DND-41 (cell line): ENCODE results near the gene DRAP1.
A peak's percentile ranks its signal among the peaks of the same experiment; 100 is the strongest.

Source experiments
- ATAC-seq: fragments of 200-7000 bp; cut with Tn5 transposase; 3 replicates; pipeline ENCODE4 v1.9.1; 2021; ENCODE audit warnings: low read depth; ENCODE audit not compliant: insufficient read depth
- DNase-seq: peaks from one replicate; pipeline ENCODE4 v3.0.0-alpha.2; 2020
- H2AFZ ChIP-seq: 2 replicates; pipeline ENCODE4 v1.6.0; 2012; ENCODE audit warnings: low read depth, low read length
- H3K27ac ChIP-seq: 2 replicates; pipeline ENCODE4 v1.5.1; 2012; ENCODE audit warnings: low read length, inconsistent platforms
- H3K27me3 ChIP-seq: fragments of 200-600 bp; sonication (generic); 2 replicates; pipeline ENCODE4 v1.6.0; 2012; ENCODE audit warnings: low read length, mild to moderate bottlenecking, inconsistent platforms; ENCODE audit not compliant: insufficient read depth, poor library complexity
- H3K36me3 ChIP-seq: 2 replicates; pipeline ENCODE4 v1.5.1; 2012; ENCODE audit warnings: low read length, inconsistent platforms; ENCODE audit not compliant: insufficient read depth
- H3K4me1 ChIP-seq: 2 replicates; pipeline ENCODE4 v1.5.1; 2012; ENCODE audit warnings: mild to moderate bottlenecking, low read length; ENCODE audit not compliant: insufficient read depth
- H3K4me2 ChIP-seq: 2 replicates; pipeline ENCODE4 v1.6.0; 2012; ENCODE audit warnings: mild to moderate bottlenecking, moderate library complexity, low read length, inconsistent platforms; ENCODE audit not compliant: insufficient read depth
- H3K4me3 ChIP-seq, 2 experiments: fragments of 200-600 bp in 1 of 2; shearing (Covaris generic) in 1 of 2; 2 replicates each; pipeline ENCODE4 v1.5.1; 2012 to 2016; ENCODE audit warnings: inconsistent platforms in 2 of 2, low read length in 2 of 2, mild to moderate bottlenecking in 2 of 2, low read depth in 1 of 2, moderate library complexity in 1 of 2
- H3K79me2 ChIP-seq: 2 replicates; pipeline ENCODE4 v1.6.0; 2012; ENCODE audit warnings: low read length, inconsistent platforms; ENCODE audit not compliant: insufficient read depth
- H3K9ac ChIP-seq: 2 replicates; pipeline ENCODE4 v1.6.0; 2012; ENCODE audit warnings: low read depth, mild to moderate bottlenecking, inconsistent platforms, low read length, moderate library complexity
- H3K9me3 ChIP-seq: 2 replicates; pipeline ENCODE4 v1.5.1; 2012; ENCODE audit warnings: low read length, moderate library complexity, mild to moderate bottlenecking, inconsistent platforms; ENCODE audit not compliant: insufficient read depth, severe bottlenecking
- H4K20me1 ChIP-seq: 2 replicates; pipeline ENCODE4 v1.6.0; 2012; ENCODE audit warnings: low read length; ENCODE audit not compliant: insufficient read depth
- CTCF ChIP-seq: IDR thresholded peaks from 2 replicates; pipeline ENCODE4 v1.5.1; 2012; ENCODE audit warnings: borderline replicate concordance, low read length, moderate library complexity, mild to moderate bottlenecking; ENCODE audit not compliant: poor library complexity, severe bottlenecking; ENCODE audit errors: extremely low read depth
- EZH2 ChIP-seq: IDR thresholded peaks from 3 replicates; pipeline ENCODE4 v1.6.1; 2012; ENCODE audit warnings: borderline replicate concordance, low read depth, mild to moderate bottlenecking, moderate library complexity, low read length, inconsistent platforms; ENCODE audit not compliant: severe bottlenecking

DRAP1 gene

GRCh38 chr11:65892661-65893317, 26.4 kb upstream of the DRAP1 start:
- Histone ChIP-seq H3K4me2 (peak overlapping the region; percentile 96; the same call in 1 of the 2 replicates), H3K27me3 (no peaks in the 10 kb centered on the region), H4K20me1 (peaks cover 21% of the 10 kb centered on the region; the same call in 1 of the 2 replicates), H3K4me3 (no peak overlapping the region), H3K9me3 (no peaks in the 10 kb centered on the region), H3K4me1 (peaks cover 48% of the 10 kb centered on the region), H3K79me2 (peaks cover 18% of the 10 kb centered on the region), H3K27ac (no peak overlapping the region), H2AFZ (no peak overlapping the region), H3K36me3 (0 out of 2 replicates have a peak, but pooled peaks cover under 1% of the 10 kb centered on the region), H3K9ac (no peak overlapping the region)
- DNase-seq, result no peak
- no peak for ATAC-seq
- no peak for TF ChIP-seq EZH2
- TF ChIP-seq CTCF, result no peak

GRCh38 chr11:65894034-65894591, 25.1 kb upstream of the DRAP1 start:
- H3K4me2 ChIP-seq, result no peak overlapping the region
- ATAC-seq (no peak), DNase-seq (no peak)
- TF ChIP-seq CTCF, result no peak
- no peak for TF ChIP-seq EZH2
- no peak overlapping the region for H2AFZ ChIP-seq
- H3K9me3 ChIP-seq, result no peaks in the 10 kb centered on the region
- H3K79me2 ChIP-seq, result peaks cover 12% of the 10 kb centered on the region
- peaks cover 47% of the 10 kb centered on the region for H3K4me1 ChIP-seq
- peaks cover 10% of the 10 kb centered on the region for H3K27me3 ChIP-seq
- no peak overlapping the region for H3K4me3 ChIP-seq
- H3K36me3 ChIP-seq, result no peaks in the 10 kb centered on the region
- H3K9ac ChIP-seq, result no peak overlapping the region
- no peak overlapping the region for H3K27ac ChIP-seq
- peaks cover 21% of the 10 kb centered on the region; the same call in 1 of the 2 replicates for H4K20me1 ChIP-seq

GRCh38 chr11:65895482-65895981, 23.7 kb upstream of the DRAP1 start:
- peaks cover 12% of the 10 kb centered on the region for H3K79me2 ChIP-seq
- no peak overlapping the region for H3K9ac ChIP-seq
- H3K4me3 ChIP-seq, result no peak overlapping the region
- peaks cover 24% of the 10 kb centered on the region for H3K27me3 ChIP-seq
- DNase-seq (no peak), ATAC-seq (no peak)
- H3K4me1 ChIP-seq, result peaks cover 49% of the 10 kb centered on the region
- no peaks in the 10 kb centered on the region for H3K9me3 ChIP-seq
- no peak overlapping the region for H3K4me2 ChIP-seq
- no peak overlapping the region for H2AFZ ChIP-seq
- no peaks in the 10 kb centered on the region for H3K36me3 ChIP-seq
- no peak for TF ChIP-seq CTCF
- no peak for TF ChIP-seq EZH2
- H3K27ac ChIP-seq, result no peak overlapping the region
- H4K20me1 ChIP-seq, result peaks cover 25% of the 10 kb centered on the region; the same call in 1 of the 2 replicates
